HEK293T (cell line): ENCODE measurements around the gene TOE1.
A peak's percentile ranks its signal among the peaks of the same experiment; 100 is the strongest.
"Not testable (repeated sequence)": the region's sequence is repeated elsewhere in the genome, so short reads cannot be mapped to it uniquely, and the experiment has no call there.

Experiments used
- CTCF ChIA-PET: fragments of 350-600 bp; formaldehyde crosslinking; extraction: SDS; loops from one replicate; lab custom pipeline; 2021; ENCODE audit warnings: antibody characterized with exemption, inconsistent platforms; lab: Yijun Ruan, JAX
- POLR2A ChIA-PET: fragments of 350-600 bp; formaldehyde crosslinking; extraction: SDS; loops from one replicate; lab custom pipeline; 2020; ENCODE audit warnings: antibody characterized with exemption, inconsistent platforms; lab: Yijun Ruan, JAX
- DNase-seq: peaks from one replicate; pipeline ENCODE4 v3.0.0; 2012; ENCODE audit warnings: mixed read lengths; ENCODE audit errors: extremely low spot score
- ARNT ChIP-seq: fragments of 450-650 bp; IDR thresholded peaks from 2 replicates; pipeline ENCODE4 v1.6.1; 2017; ENCODE audit warnings: mild to moderate bottlenecking
- BHLHE40 ChIP-seq: fragments of 450-650 bp; IDR thresholded peaks from 2 replicates; pipeline ENCODE4 v1.6.1; 2016; ENCODE audit warnings: mild to moderate bottlenecking, moderate library complexity, borderline replicate concordance
- CTBP1 ChIP-seq: fragments of 450-650 bp; IDR thresholded peaks from 2 replicates; pipeline ENCODE4 v1.6.1; 2016; ENCODE audit warnings: borderline replicate concordance
- ELF4 ChIP-seq: fragments of 450-650 bp; IDR thresholded peaks from 2 replicates; pipeline ENCODE4 v1.6.1; 2017; ENCODE audit warnings: antibody characterized with exemption
- FOXA1 ChIP-seq: fragments of 450-650 bp; IDR thresholded peaks from 2 replicates; pipeline ENCODE4 v1.6.1; 2016; ENCODE audit warnings: mild to moderate bottlenecking
- FOXK2 ChIP-seq: fragments of 450-650 bp; IDR thresholded peaks from 2 replicates; pipeline ENCODE4 v1.6.1; 2016; ENCODE audit warnings: mild to moderate bottlenecking
- FOXM1 ChIP-seq: fragments of 450-650 bp; IDR thresholded peaks from 2 replicates; pipeline ENCODE4 v1.6.1; 2017; ENCODE audit warnings: mild to moderate bottlenecking, borderline replicate concordance
- HDGF ChIP-seq: fragments of 450-650 bp; IDR thresholded peaks from 2 replicates; pipeline ENCODE4 v1.6.1; 2017; ENCODE audit warnings: antibody characterized with exemption, borderline replicate concordance
- L3MBTL2 ChIP-seq: fragments of 450-650 bp; conservative IDR thresholded peaks from 2 replicates; pipeline ENCODE4 v1.6.1; 2016; ENCODE audit warnings: mild to moderate bottlenecking
- LEF1 ChIP-seq: fragments of 450-650 bp; IDR thresholded peaks from 2 replicates; pipeline ENCODE4 v1.6.1; 2017; ENCODE audit warnings: mild to moderate bottlenecking, borderline replicate concordance
- NFRKB ChIP-seq: fragments of 450-650 bp; IDR thresholded peaks from 2 replicates; pipeline ENCODE4 v1.6.1; 2016; ENCODE audit warnings: mild to moderate bottlenecking, moderate library complexity
- PKNOX1 ChIP-seq: fragments of 450-650 bp; IDR thresholded peaks from 2 replicates; pipeline ENCODE4 v1.6.1; 2016
- SP1 ChIP-seq: fragments of 450-650 bp; IDR thresholded peaks from 2 replicates; pipeline ENCODE4 v1.6.1; 2017
- SUZ12 ChIP-seq: fragments of 450-650 bp; IDR thresholded peaks from 2 replicates; pipeline ENCODE4 v1.6.1; 2016; ENCODE audit warnings: mild to moderate bottlenecking
- TARDBP ChIP-seq: fragments of 450-650 bp; IDR thresholded peaks from 2 replicates; pipeline ENCODE4 v1.6.1; 2016
- ZNF384 ChIP-seq: fragments of 450-650 bp; IDR thresholded peaks from 2 replicates; pipeline ENCODE4 v1.6.1; 2016

TOE1 gene

GRCh38 chr1:45339789-45340558, at the start of gene TOE1, which contains the start of gene MUTYH:
Gene TOE1 (plus strand): TSS chr1:45340170. CDS start chr1:45340253, 83 bp downstream.
Gene MUTYH (minus strand): TSS chr1:45340440. CDS start chr1:45334505, 5,935 bp downstream.
- CTCF ChIA-PET: interaction anchor here (1.0 to 1.8 kb wide), 3 partner anchors 20 to 153 kb away, joined by 3 to 6 read pairs (median 5); partner anchors contain the start of gene TESK2
- peak; percentile 94 for DNase-seq
- POLR2A ChIA-PET: interaction anchor here (0.6 to 4.8 kb wide), 51 partner anchors 11 to 618 kb away, joined by 3 to 90 read pairs (median 6); partner anchors contain the start of genes AKR1A1, BTBD19, CCDC163 and EIF2B3
- TF ChIP-seq FOXM1: no peak
- no peak for TF ChIP-seq FOXK2
- no peak for TF ChIP-seq SP1
- TF ChIP-seq ELF4: peak; percentile 62; the same call in 1 of the 2 replicates
- no peak for TF ChIP-seq LEF1
- no peak for TF ChIP-seq CTBP1
- no peak for TF ChIP-seq ZNF384
- TF ChIP-seq L3MBTL2: peak; percentile 92

DNA sequence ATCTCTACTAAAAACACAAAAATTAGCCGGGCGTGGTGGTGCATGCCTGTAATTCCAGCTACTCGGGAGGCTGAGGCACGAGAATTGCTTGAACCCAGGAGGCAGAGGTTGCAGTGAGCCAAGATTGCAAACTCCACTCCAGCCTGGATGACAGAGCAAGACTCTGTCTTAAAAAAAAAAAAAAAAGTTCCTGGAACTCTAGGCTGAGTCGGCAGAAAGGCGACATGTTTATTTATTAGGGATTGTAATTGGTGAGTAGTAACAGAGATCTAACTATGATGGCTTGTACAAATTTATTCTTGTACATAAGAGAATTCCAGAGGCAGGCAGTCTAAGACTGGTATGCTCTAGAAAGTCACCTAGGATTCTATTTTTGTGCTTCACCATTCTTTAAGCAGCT, 49.0 kb upstream of the TOE1 start:
- DNase-seq, CTCF ChIA-PET: not testable (repeated sequence)
- POLR2A ChIA-PET: interaction anchor here (1.3 kb wide), 1 partner anchor 12 kb away, joined by 6 read pairs; no protein-coding TSS in a partner anchor

GRCh38 chr1:45291716-45292115, 48.3 kb upstream of the TOE1 start:
- DNase-seq: no peak
- TF ChIP-seq LEF1: no peak
- no peak for TF ChIP-seq ARNT
- no peak for TF ChIP-seq PKNOX1
- no peak for TF ChIP-seq ZNF384
- ChIA-PET CTCF (interaction anchor here (0.6 to 1.1 kb wide), 3 partner anchors 182 to 278 kb away, joined by 3 to 8 read pairs (median 3); no protein-coding TSS in a partner anchor), POLR2A (interaction anchor here (0.6 to 1.4 kb wide), 5 partner anchors 12 to 603 kb away, joined by 3 to 6 read pairs (median 3); partner anchors contain the start of genes MUTYH, TOE1 and UROD)

- POLR2A ChIA-PET: interaction anchor here (1.1 to 6.9 kb wide), 4 partner anchors 42 to 522 kb away, joined by 3 to 154 read pairs (median 6); partner anchors contain the start of genes HECTD3, MUTYH, RPS8 and TOE1
- TF ChIP-seq FOXA1: no peak
- TF ChIP-seq SP1: no peak
- no peak for TF ChIP-seq FOXM1
- TF ChIP-seq BHLHE40: no peak
- TF ChIP-seq ZNF384: no peak
- TF ChIP-seq ELF4: no peak
- no peak for TF ChIP-seq L3MBTL2
- no peak for TF ChIP-seq SUZ12
- TF ChIP-seq NFRKB: no peak
- no peak for TF ChIP-seq CTBP1
- no peak for TF ChIP-seq FOXK2
- no peak for TF ChIP-seq HDGF
- no peak for DNase-seq
- CTCF ChIA-PET: interaction anchor here (7.9 kb wide), 1 partner anchor 283 kb away, joined by 139 read pairs; the partner anchor contains the start of genes HECTD3 and UROD
These were observed 42.2 kb upstream of the TOE1 start for GRCh38 chr1:45297666-45298356.

DNA sequence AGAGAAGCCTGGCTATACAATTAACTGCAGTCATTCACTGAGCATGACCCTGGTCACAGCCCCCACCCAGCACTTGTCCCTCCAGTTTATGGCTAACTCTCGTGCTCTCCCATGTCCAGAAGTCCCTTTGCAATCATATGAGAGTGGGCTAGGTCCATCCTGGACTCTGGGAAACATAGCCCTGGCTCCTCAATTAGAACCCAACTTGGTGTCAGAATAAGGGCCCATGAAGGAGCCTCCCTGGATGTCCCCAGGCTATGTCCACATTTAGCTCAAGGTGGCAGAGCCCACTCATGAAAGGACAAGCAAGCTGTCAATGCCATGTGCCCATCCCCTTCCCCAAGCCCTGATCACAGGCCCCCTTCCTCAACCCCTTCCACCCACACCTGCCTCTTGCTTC, 40.7 kb upstream of the TOE1 start:
- POLR2A ChIA-PET: interaction anchor here (0.9 to 6.9 kb wide), 2 partner anchors 281 to 287 kb away, joined by 3 to 154 read pairs; partner anchors contain the start of genes HECTD3 and UROD
- CTCF ChIA-PET: interaction anchor here (0.8 to 7.9 kb wide), 4 partner anchors 17 to 284 kb away, joined by 3 to 139 read pairs (median 4); partner anchors contain the start of genes HECTD3 and UROD
- DNase-seq: no peak
- TF ChIP-seq ZNF384: no peak
- no peak for TF ChIP-seq L3MBTL2
- no peak for TF ChIP-seq TARDBP
- no peak for TF ChIP-seq BHLHE40
- no peak for TF ChIP-seq NFRKB
- TF ChIP-seq SP1: no peak
- TF ChIP-seq PKNOX1: no peak
- no peak for TF ChIP-seq CTBP1
- TF ChIP-seq ELF4: no peak
- TF ChIP-seq ARNT: no peak
- no peak for TF ChIP-seq HDGF
- TF ChIP-seq FOXK2: no peak
- no peak for TF ChIP-seq FOXM1
- TF ChIP-seq FOXA1: no peak
- TF ChIP-seq SUZ12: no peak
- no peak for TF ChIP-seq LEF1

GRCh38 chr1:45299981-45300668, 39.8 kb upstream of the TOE1 start:
- POLR2A ChIA-PET: interaction anchor here (1.1 to 6.9 kb wide), 3 partner anchors 40 to 578 kb away, joined by 3 to 154 read pairs (median 5); partner anchors contain the start of genes HECTD3, MUTYH, TOE1 and UROD
- TF ChIP-seq LEF1 (no peak), BHLHE40 (no peak), L3MBTL2 (no peak), ARNT (no peak), FOXM1 (no peak), CTBP1 (no peak), PKNOX1 (no peak), SP1 (no peak), NFRKB (no peak), ELF4 (no peak), FOXK2 (no peak), SUZ12 (no peak), FOXA1 (no peak)
- DNase-seq: peak; percentile 68
- CTCF ChIA-PET: interaction anchor here (0.5 to 7.9 kb wide), 6 partner anchors 18 to 285 kb away, joined by 3 to 139 read pairs (median 4); partner anchors contain the start of genes HECTD3 and UROD
